Astrocyte (in vitro differentiated cells and primary cell): ENCODE results near the gene VSTM2L. TPM values are rescaled to one million over a fixed set of nuclear protein-coding genes. Genes with fewer than 3 reads are reported as not detected.

ENCODE experiments used
- DNase-seq: peaks from one replicate; pipeline ENCODE4 v3.0.0-alpha.2; 2010; ENCODE audit warnings: low read depth
- FAIRE-seq: peaks from 2 replicates; lab custom pipeline; 2011; peaks lifted over from hg19 to GRCh38; lab: Jason Lieb, UNC
- H2AFZ ChIP-seq: 2 replicates; pipeline ENCODE4 v1.6.0; 2012; ENCODE audit warnings: low read depth, low read length, inconsistent platforms
- H3K27ac ChIP-seq: 2 replicates; pipeline ENCODE4 v1.5.1; 2011; ENCODE audit warnings: low read depth, low read length, inconsistent platforms
- H3K27me3 ChIP-seq: 2 replicates; pipeline ENCODE4 v1.6.0; 2011; ENCODE audit warnings: low read length, inconsistent platforms; ENCODE audit not compliant: insufficient read depth
- H3K36me3 ChIP-seq: 2 replicates; pipeline ENCODE4 v1.5.1; 2011; ENCODE audit warnings: low read length, inconsistent platforms; ENCODE audit not compliant: insufficient read depth
- H3K4me1 ChIP-seq: 2 replicates; pipeline ENCODE4 v1.5.1; 2011; ENCODE audit warnings: low read length, inconsistent platforms; ENCODE audit not compliant: insufficient read depth
- H3K4me2 ChIP-seq: 2 replicates; pipeline ENCODE4 v1.6.0; 2012; ENCODE audit warnings: low read length, inconsistent platforms
- H3K4me3 ChIP-seq: 2 replicates; pipeline ENCODE4 v1.5.1; 2011; ENCODE audit warnings: low read depth, mild to moderate bottlenecking, low read length, inconsistent platforms; ENCODE audit not compliant: insufficient read depth
- H3K79me2 ChIP-seq: 2 replicates; pipeline ENCODE4 v1.6.0; 2012; ENCODE audit warnings: mild to moderate bottlenecking, low read length, inconsistent platforms; ENCODE audit not compliant: insufficient read depth
- H3K9ac ChIP-seq: 2 replicates; pipeline ENCODE4 v1.6.0; 2012; ENCODE audit warnings: mild to moderate bottlenecking, low read length, inconsistent platforms
- H3K9me3 ChIP-seq: 2 replicates; pipeline ENCODE4 v1.5.1; 2012; ENCODE audit warnings: low read depth, mild to moderate bottlenecking, low read length, inconsistent platforms; ENCODE audit not compliant: insufficient read depth
- H4K20me1 ChIP-seq: 2 replicates; pipeline ENCODE4 v1.6.0; 2012; ENCODE audit warnings: low read length, inconsistent platforms; ENCODE audit not compliant: insufficient read depth
- H3K27ac Mint-ChIP-seq: one replicate; pipeline ENCODE4 v1.8.0; 2021; ENCODE audit warnings: mild to moderate bottlenecking, mixed read lengths; ENCODE audit not compliant: unreplicated experiment
- H3K27me3 Mint-ChIP-seq: one replicate; pipeline ENCODE4 v1.8.0; 2021; ENCODE audit warnings: low read depth, mixed read lengths; ENCODE audit not compliant: unreplicated experiment
- H3K36me3 Mint-ChIP-seq: one replicate; pipeline ENCODE4 v1.8.0; 2021; ENCODE audit warnings: low read depth, mixed read lengths; ENCODE audit not compliant: unreplicated experiment
- H3K4me1 Mint-ChIP-seq: one replicate; pipeline ENCODE4 v1.8.0; 2021; ENCODE audit warnings: low read depth, mixed read lengths; ENCODE audit not compliant: unreplicated experiment
- H3K4me3 Mint-ChIP-seq: one replicate; pipeline ENCODE4 v1.8.0; 2021; ENCODE audit warnings: mild to moderate bottlenecking, moderate library complexity, mixed read lengths; ENCODE audit not compliant: unreplicated experiment
- H3K9me3 Mint-ChIP-seq: one replicate; pipeline ENCODE4 v1.8.0; 2021; ENCODE audit warnings: mild to moderate bottlenecking, mixed read lengths; ENCODE audit not compliant: unreplicated experiment
- EZH2 ChIP-seq: IDR thresholded peaks from 2 replicates; pipeline ENCODE4 v1.6.1; 2012; ENCODE audit warnings: mild to moderate bottlenecking, low read length, inconsistent platforms; ENCODE audit not compliant: insufficient read depth
- total RNA-seq: library from RNA; stranded (reverse); gene quantifications from 2 replicates; pipeline ENCODE4 v1.2.1, GENCODE V29; 2021
- TF ChIP-seq, protein P1 (sequence below): IDR thresholded peaks from 2 replicates; pipeline ENCODE4 v1.5.1; 2011; ENCODE audit warnings: low read depth, mild to moderate bottlenecking, inconsistent platforms, low read length, moderate library complexity; ENCODE audit not compliant: insufficient read depth

The VSTM2L gene
- total RNA-seq, 1 donor from 2014 or later = 18.5 TPM

- Histone ChIP-seq H2AFZ (no peak overlapping the region), H3K27ac (no peak overlapping the region), H3K79me2 (no peaks in the 10 kb centered on the region), H3K4me1 (no peaks in the 10 kb centered on the region), H3K9me3 (no peaks in the 10 kb centered on the region), H3K9ac (no peak overlapping the region), H3K27me3 (peaks cover 4% of the 10 kb centered on the region), H3K36me3 (no peaks in the 10 kb centered on the region), H4K20me1 (no peaks in the 10 kb centered on the region), H3K4me2 (no peak overlapping the region), H3K4me3 (no peak overlapping the region)
- DNase-seq (no peak), FAIRE-seq (no peak)
- H3K4me1 Mint-ChIP-seq = no peaks in the 10 kb centered on the region
- peaks cover 12% of the 10 kb centered on the region for H3K36me3 Mint-ChIP-seq
- H3K27ac Mint-ChIP-seq = no peak overlapping the region
- H3K27me3 Mint-ChIP-seq = peaks cover 16% of the 10 kb centered on the region
- no peak overlapping the region for H3K4me3 Mint-ChIP-seq
- no peak for TF ChIP-seq EZH2
- TF ChIP-seq, protein P1, sequence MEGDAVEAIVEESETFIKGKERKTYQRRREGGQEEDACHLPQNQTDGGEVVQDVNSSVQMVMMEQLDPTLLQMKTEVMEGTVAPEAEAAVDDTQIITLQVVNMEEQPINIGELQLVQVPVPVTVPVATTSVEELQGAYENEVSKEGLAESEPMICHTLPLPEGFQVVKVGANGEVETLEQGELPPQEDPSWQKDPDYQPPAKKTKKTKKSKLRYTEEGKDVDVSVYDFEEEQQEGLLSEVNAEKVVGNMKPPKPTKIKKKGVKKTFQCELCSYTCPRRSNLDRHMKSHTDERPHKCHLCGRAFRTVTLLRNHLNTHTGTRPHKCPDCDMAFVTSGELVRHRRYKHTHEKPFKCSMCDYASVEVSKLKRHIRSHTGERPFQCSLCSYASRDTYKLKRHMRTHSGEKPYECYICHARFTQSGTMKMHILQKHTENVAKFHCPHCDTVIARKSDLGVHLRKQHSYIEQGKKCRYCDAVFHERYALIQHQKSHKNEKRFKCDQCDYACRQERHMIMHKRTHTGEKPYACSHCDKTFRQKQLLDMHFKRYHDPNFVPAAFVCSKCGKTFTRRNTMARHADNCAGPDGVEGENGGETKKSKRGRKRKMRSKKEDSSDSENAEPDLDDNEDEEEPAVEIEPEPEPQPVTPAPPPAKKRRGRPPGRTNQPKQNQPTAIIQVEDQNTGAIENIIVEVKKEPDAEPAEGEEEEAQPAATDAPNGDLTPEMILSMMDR = no peak
- peaks cover 5% of the 10 kb centered on the region for H3K9me3 Mint-ChIP-seq
Measured at GRCh38 chr20:37936451-37936850, 33.5 kb downstream of the VSTM2L start.

DNA sequence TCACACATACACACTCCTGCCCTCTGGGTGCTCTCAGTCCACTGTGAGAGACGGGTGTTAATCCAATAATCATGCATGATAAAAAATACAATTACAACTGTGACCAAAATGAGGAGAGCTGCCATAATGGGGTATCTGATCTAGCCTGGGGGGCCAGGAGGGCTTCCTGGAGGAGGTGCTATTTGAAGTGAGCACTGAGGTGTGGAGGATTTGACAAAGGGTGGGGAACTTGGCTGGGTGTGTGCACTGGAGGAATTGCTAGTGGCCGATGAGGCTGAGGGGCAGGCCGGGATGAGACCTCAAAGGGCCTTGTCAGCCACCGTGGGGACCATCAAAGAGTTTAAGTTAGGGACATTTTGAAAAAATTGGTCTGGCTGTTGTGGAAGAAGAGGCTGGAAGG is 34.8 kb downstream of the VSTM2L start:
- Histone ChIP-seq H2AFZ (no peak overlapping the region), H3K27me3 (peaks cover 3% of the 10 kb centered on the region), H3K9me3 (no peaks in the 10 kb centered on the region), H4K20me1 (no peaks in the 10 kb centered on the region), H3K36me3 (no peaks in the 10 kb centered on the region), H3K4me1 (no peaks in the 10 kb centered on the region), H3K9ac (no peak overlapping the region), H3K4me3 (no peak overlapping the region), H3K4me2 (no peak overlapping the region), H3K79me2 (no peaks in the 10 kb centered on the region), H3K27ac (no peak overlapping the region)
- peaks cover 8% of the 10 kb centered on the region for H3K36me3 Mint-ChIP-seq
- DNase-seq (no peak), FAIRE-seq (no peak)
- H3K27ac Mint-ChIP-seq = no peak overlapping the region
- H3K9me3 Mint-ChIP-seq = peaks cover 5% of the 10 kb centered on the region
- H3K27me3 Mint-ChIP-seq = peaks cover 16% of the 10 kb centered on the region
- H3K4me1 Mint-ChIP-seq = no peaks in the 10 kb centered on the region
- TF ChIP-seq, protein P1 = no peak
- no peak for TF ChIP-seq EZH2
- H3K4me3 Mint-ChIP-seq = no peak overlapping the region

DNA sequence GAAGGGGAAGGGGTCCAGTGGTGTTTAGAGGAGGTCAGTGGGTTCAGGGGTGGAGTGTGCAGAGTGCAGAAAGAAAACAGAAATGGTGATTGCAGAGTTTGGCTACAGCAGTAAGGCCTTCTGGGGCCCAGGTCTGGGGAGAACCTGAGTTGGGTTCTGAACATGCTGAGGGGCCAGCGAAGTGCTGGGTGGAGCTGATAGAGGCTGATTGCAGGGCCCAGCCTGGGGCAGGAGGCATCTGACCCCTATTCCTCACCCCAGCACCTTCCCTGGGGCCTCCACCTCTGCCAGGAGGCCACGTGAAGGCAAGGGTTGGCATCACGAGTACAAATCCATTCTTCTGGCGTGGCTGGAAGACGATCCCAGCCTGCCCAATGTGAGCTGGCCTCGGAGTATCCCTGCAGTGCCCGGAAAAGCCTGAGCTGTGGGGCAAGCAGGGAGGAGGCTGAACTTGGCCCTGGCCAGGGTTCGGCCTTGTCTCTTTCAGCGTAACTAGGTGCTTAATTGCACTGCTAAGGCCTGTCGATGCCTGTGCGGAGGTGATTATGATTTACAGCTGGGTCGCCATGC is 35.3 kb downstream of the VSTM2L start:
- Mint-ChIP-seq H3K36me3 (peaks cover 6% of the 10 kb centered on the region), H3K9me3 (peaks cover 5% of the 10 kb centered on the region), H3K27me3 (peaks cover 14% of the 10 kb centered on the region), H3K27ac (no peak overlapping the region), H3K4me3 (no peak overlapping the region), H3K4me1 (no peaks in the 10 kb centered on the region)
- no peak overlapping the region for H3K4me2 ChIP-seq
- H3K4me3 ChIP-seq = no peak overlapping the region
- no peaks in the 10 kb centered on the region for H3K4me1 ChIP-seq
- no peak overlapping the region for H3K9ac ChIP-seq
- DNase-seq (no peak), FAIRE-seq (no peak)
- no peaks in the 10 kb centered on the region for H3K79me2 ChIP-seq
- H2AFZ ChIP-seq = no peak overlapping the region
- H4K20me1 ChIP-seq = no peaks in the 10 kb centered on the region
- H3K27me3 ChIP-seq = no peaks in the 10 kb centered on the region
- TF ChIP-seq, protein P1 = no peak
- no peak for TF ChIP-seq EZH2
- no peaks in the 10 kb centered on the region for H3K36me3 ChIP-seq
- no peaks in the 10 kb centered on the region for H3K9me3 ChIP-seq
- no peak overlapping the region for H3K27ac ChIP-seq
